PC-9 (cell line): ENCODE data around the gene SLC6A3. TPM values are rescaled to one million over a fixed set of nuclear protein-coding genes. Genes with fewer than 3 reads are reported as not detected.
"Not testable (repeated sequence)": the region's sequence is repeated elsewhere in the genome, so short reads cannot be mapped to it uniquely, and the experiment has no call there.

Experiments
- BruUV-seq: library from RNA; stranded (reverse); fragments of 400-500 nt; replicated peaks from 2 replicates; lab custom pipeline; 2021; lab: Mats Ljungman, UMichigan
- CTCF ChIA-PET: fragments of 300-600 bp; sonication (Branson Sonifier 250); formaldehyde crosslinking; loops from one replicate; lab custom pipeline; 2022; ENCODE audit warnings: antibody characterized with exemption; lab: Charles Lee
- POLR2A ChIA-PET: fragments of 300-600 bp; sonication (Branson Sonifier 250); formaldehyde crosslinking; loops from one replicate; lab custom pipeline; 2022; ENCODE audit warnings: antibody characterized with exemption; ENCODE audit not compliant: unreplicated experiment; lab: Charles Lee
- DNase-seq, 2 experiments: peaks; one replicate each; pipeline versions ENCODE4 v3.0.0 to v3.0.0-alpha.2; 2015 to 2022; ENCODE audit warnings: mixed read lengths in 1 of 2
- H2AFZ ChIP-seq: fragments of 200-600 bp; sonication (generic); 2 replicates; pipeline ENCODE4 v1.8.1; 2017; ENCODE audit warnings: antibody characterized with exemption
- H3F3A ChIP-seq: fragments of 200-600 bp; sonication (generic); 2 replicates; pipeline ENCODE4 v1.8.1; 2017; ENCODE audit warnings: antibody characterized with exemption, mild to moderate bottlenecking, low read depth; ENCODE audit not compliant: insufficient read depth
- H3K27ac ChIP-seq: fragments of 200-600 bp; sonication (generic); 2 replicates; pipeline ENCODE4 v1.6.1; 2016; ENCODE audit warnings: mixed run types
- H3K27me3 ChIP-seq: fragments of 200-600 bp; sonication (generic); 2 replicates; pipeline ENCODE4 v1.6.1; 2016; ENCODE audit warnings: low read depth, mixed run types; ENCODE audit not compliant: insufficient read depth
- H3K36me3 ChIP-seq: fragments of 200-600 bp; sonication (generic); 2 replicates; pipeline ENCODE4 v1.6.1; 2016; ENCODE audit warnings: low read depth, mixed run types
- H3K4me1 ChIP-seq: fragments of 200-600 bp; sonication (generic); replicated peaks from 2 replicates; pipeline ENCODE4 v1.6.1; 2016; ENCODE audit warnings: mixed run types; ENCODE audit not compliant: insufficient read depth
- H3K4me2 ChIP-seq: fragments of 200-600 bp; sonication (generic); 2 replicates; pipeline ENCODE4 v1.6.1; 2017; ENCODE audit warnings: mixed run types
- H3K4me3 ChIP-seq: fragments of 200-600 bp; sonication (generic); 2 replicates; pipeline ENCODE4 v1.6.1; 2016; ENCODE audit warnings: mixed run types
- H3K79me2 ChIP-seq: fragments of 200-600 bp; sonication (generic); 2 replicates; pipeline ENCODE4 v1.6.1; 2017; ENCODE audit warnings: low read depth, mixed run types
- H3K9me2 ChIP-seq: fragments of 200-600 bp; sonication (generic); 2 replicates; pipeline ENCODE4 v1.8.1; 2017; ENCODE audit warnings: mild to moderate bottlenecking; ENCODE audit not compliant: insufficient read depth
- H3K9me3 ChIP-seq: fragments of 200-600 bp; sonication (generic); 2 replicates; pipeline ENCODE4 v1.8.1; 2016; ENCODE audit warnings: low read depth; ENCODE audit not compliant: insufficient read depth
- H4K20me1 ChIP-seq: fragments of 200-600 bp; sonication (generic); 2 replicates; pipeline ENCODE4 v1.8.1; 2017; ENCODE audit not compliant: insufficient read depth
- EZH2 ChIP-seq: fragments of 200-600 bp; sonication (generic); IDR thresholded peaks from 2 replicates; pipeline ENCODE4 v1.8.0; 2017; ENCODE audit warnings: antibody characterized with exemption, low read depth
- intact Hi-C: fragments of 100-400 bp; cut with micrococcal nuclease; formaldehyde crosslinking; loops from one replicate; pipeline ENCODE4 v1.10.0; 2022; ENCODE audit not compliant: unreplicated experiment
- total RNA-seq: library from RNA; stranded (reverse); gene quantifications from 2 replicates; pipeline ENCODE4 v1.2.3, GENCODE V29; 2021
- TF ChIP-seq, protein P1 (sequence below): fragments of 200-600 bp; sonication (generic); conservative IDR thresholded peaks from 2 replicates; pipeline ENCODE4 v1.6.1; 2017; ENCODE audit warnings: mixed run types, antibody characterized with exemption, mild to moderate bottlenecking, moderate library complexity

SLC6A3 gene
- total RNA-seq, 1 experiment from 2014 or later, result not detected

DNA sequence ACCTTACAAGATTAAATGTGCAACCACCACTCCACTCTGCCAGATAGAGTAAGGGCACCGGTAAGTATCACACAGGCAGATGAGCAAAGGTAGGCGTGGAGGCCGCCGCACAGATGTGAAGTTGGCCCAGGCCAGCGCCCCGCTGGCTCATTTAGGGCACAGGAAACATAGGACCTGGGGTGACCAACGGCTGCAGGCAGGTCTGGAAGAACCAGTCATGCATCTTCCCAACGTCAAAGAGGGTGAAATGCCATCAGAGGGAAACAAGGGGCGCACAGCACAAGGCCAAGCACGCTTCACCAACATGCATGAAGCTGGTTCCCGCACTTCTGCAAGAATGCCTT lies 31.7 kb upstream of the SLC6A3 start:
- no TSS peak for BruUV-seq
- Histone ChIP-seq H3K79me2 (no peaks in the 10 kb centered on the region), H3F3A (no peaks in the 10 kb centered on the region; the same call in 1 of the 2 replicates), H3K4me3 (no peak overlapping the region), H3K9me2 (no peaks in the 10 kb centered on the region), H4K20me1 (peaks cover 17% of the 10 kb centered on the region), H3K27ac (no peak overlapping the region), H3K4me1 (no peaks in the 10 kb centered on the region), H2AFZ (no peak overlapping the region), H3K27me3 (no peaks in the 10 kb centered on the region), H3K36me3 (peaks cover 8% of the 10 kb centered on the region), H3K4me2 (no peak overlapping the region), H3K9me3 (no peaks in the 10 kb centered on the region)
- DNase-seq, result no peak
- POLR2A ChIA-PET, result no interaction called here
- intact Hi-C loops, result no loop called here
- TF ChIP-seq, protein P1, sequence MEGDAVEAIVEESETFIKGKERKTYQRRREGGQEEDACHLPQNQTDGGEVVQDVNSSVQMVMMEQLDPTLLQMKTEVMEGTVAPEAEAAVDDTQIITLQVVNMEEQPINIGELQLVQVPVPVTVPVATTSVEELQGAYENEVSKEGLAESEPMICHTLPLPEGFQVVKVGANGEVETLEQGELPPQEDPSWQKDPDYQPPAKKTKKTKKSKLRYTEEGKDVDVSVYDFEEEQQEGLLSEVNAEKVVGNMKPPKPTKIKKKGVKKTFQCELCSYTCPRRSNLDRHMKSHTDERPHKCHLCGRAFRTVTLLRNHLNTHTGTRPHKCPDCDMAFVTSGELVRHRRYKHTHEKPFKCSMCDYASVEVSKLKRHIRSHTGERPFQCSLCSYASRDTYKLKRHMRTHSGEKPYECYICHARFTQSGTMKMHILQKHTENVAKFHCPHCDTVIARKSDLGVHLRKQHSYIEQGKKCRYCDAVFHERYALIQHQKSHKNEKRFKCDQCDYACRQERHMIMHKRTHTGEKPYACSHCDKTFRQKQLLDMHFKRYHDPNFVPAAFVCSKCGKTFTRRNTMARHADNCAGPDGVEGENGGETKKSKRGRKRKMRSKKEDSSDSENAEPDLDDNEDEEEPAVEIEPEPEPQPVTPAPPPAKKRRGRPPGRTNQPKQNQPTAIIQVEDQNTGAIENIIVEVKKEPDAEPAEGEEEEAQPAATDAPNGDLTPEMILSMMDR, result no peak
- TF ChIP-seq EZH2, result no peak
- CTCF ChIA-PET, result no interaction called here

DNA sequence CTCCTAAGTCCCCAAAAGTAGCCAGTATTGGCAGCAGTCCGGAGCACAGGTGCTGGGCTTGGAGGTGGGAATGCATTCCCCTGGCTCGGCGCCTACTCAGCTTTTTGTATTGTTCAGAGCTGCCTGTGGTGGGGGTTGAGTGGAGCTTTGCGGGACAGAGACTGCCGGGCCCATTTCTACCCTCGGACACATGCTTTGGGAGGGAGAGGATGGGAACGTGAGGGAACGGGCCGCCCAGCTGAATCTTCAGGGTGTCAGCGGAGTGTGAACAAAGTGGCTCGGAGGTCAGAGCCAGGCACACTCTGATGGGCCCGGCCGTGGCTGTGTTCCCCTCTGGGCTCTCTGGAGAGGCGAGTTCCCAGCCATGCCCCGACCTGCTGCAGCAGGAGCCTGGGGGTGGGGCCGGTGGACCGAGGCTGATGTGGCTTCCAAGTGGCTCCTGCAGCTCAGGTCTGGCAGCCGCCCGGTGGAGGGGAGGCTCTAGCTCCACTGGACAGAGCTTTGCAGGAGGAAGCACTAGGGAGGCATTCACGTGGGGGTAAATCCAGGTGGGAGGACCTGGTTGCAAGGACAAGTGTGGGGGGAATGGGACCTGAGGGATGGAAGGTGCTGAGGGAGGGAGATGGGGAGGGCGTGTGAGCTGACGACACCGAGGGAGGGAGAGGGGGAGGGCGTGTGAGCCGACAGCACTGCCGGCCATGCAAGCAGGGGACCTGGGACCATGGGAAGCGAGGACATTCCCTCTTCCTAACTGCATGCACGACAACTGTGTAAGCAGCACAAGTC lies 31.1 kb upstream of the SLC6A3 start:
- intact Hi-C loops, result no loop called here
- no peak for DNase-seq
- H2AFZ ChIP-seq, result no peak overlapping the region
- ChIA-PET CTCF (no interaction called here), POLR2A (no interaction called here)
- H3F3A ChIP-seq, result no peaks in the 10 kb centered on the region; the same call in 1 of the 2 replicates
- H3K36me3 ChIP-seq, result peaks cover 8% of the 10 kb centered on the region
- TF ChIP-seq EZH2, result no peak
- TF ChIP-seq, protein P1, result no peak
- H3K9me2 ChIP-seq, result no peaks in the 10 kb centered on the region
- H3K4me1 ChIP-seq, result no peaks in the 10 kb centered on the region
- no peak overlapping the region for H3K4me3 ChIP-seq
- no peak overlapping the region for H3K27ac ChIP-seq
- no peaks in the 10 kb centered on the region for H3K79me2 ChIP-seq
- no peaks in the 10 kb centered on the region for H3K9me3 ChIP-seq
- no peak overlapping the region for H3K4me2 ChIP-seq
- BruUV-seq, result no TSS peak
- peaks cover 14% of the 10 kb centered on the region for H4K20me1 ChIP-seq
- no peaks in the 10 kb centered on the region for H3K27me3 ChIP-seq

DNA sequence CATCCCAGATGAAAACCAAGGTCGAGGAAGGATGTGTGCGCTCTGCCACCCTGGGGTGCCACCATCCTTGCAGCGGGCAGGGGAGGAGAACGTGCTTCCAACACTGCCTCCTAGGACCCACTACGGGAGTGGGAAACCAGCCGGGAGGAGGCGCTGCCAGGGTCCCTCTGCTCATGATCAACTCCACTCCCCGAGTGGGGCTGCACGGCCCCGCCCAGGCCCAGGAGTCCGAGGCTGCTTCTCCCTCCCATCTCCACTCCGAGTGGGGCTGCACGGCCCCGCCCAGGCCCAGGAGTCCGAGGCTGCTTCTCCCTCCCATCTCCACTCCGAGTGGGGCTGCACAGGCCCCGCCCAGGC lies 30.3 kb upstream of the SLC6A3 start:
- CTCF ChIA-PET, POLR2A ChIA-PET, H3K36me3 ChIP-seq, H3K4me1 ChIP-seq, H3K79me2 ChIP-seq, H3K4me3 ChIP-seq, H3K4me2 ChIP-seq, H3K27ac ChIP-seq, intact Hi-C loops, H4K20me1 ChIP-seq, H3K9me2 ChIP-seq, H2AFZ ChIP-seq, H3K9me3 ChIP-seq, BruUV-seq, H3F3A ChIP-seq, DNase-seq, H3K27me3 ChIP-seq: not testable (repeated sequence)
